Lung (tissue), 12 donors: ENCODE measurements around the gene CEP290. TPM values are rescaled to one million over a fixed set of nuclear protein-coding genes. Genes with fewer than 3 reads are reported as not detected.
"Not testable (repeated sequence)": the region's sequence is repeated elsewhere in the genome, so short reads cannot be mapped to it uniquely, and the experiment has no call there.

Experiments used
- ATAC-seq: fragments of 200-7000 bp; cut with Tn5 transposase; one replicate; pipeline ENCODE4 v1.9.1; 2020; ENCODE audit warnings: moderate number of reproducible peaks; ENCODE audit not compliant: insufficient read depth, low FRiP score
- DNase-seq, 3 donors: peaks; one replicate each; pipeline ENCODE4 v3.0.0-alpha.2; 2013 to 2017
- H3K27ac ChIP-seq, 2 donors: one replicate each; pipeline ENCODE4 v1.5.1; 2013; ENCODE audit warnings: mild to moderate bottlenecking in 2 of 2, moderate library complexity in 2 of 2, control low read depth in 1 of 2, inconsistent platforms in 1 of 2, low read depth in 1 of 2, low read length in 1 of 2
- H3K27me3 ChIP-seq, 3 donors: one replicate each; pipeline ENCODE4 v1.5.1; 2013; ENCODE audit warnings: low read length in 2 of 3; ENCODE audit not compliant: control insufficient read depth in 3 of 3, insufficient read depth in 3 of 3
- H3K36me3 ChIP-seq, 4 donors: one replicate each; pipeline ENCODE4 v1.5.1; 2013; ENCODE audit warnings: low read length in 4 of 4, mild to moderate bottlenecking in 1 of 4, moderate library complexity in 1 of 4; ENCODE audit not compliant: control insufficient read depth in 4 of 4, insufficient read depth in 4 of 4
- H3K4me1 ChIP-seq, 5 donors: one replicate each; pipeline ENCODE4 v1.5.1; 2013; ENCODE audit warnings: low read length in 5 of 5, mild to moderate bottlenecking in 2 of 5, moderate library complexity in 1 of 5; ENCODE audit not compliant: control insufficient read depth in 5 of 5, insufficient read depth in 5 of 5
- H3K4me3 ChIP-seq: one replicate; pipeline ENCODE4 v1.5.1; 2013; ENCODE audit warnings: mild to moderate bottlenecking, control low read depth, moderate library complexity
- H3K9ac ChIP-seq, 2 donors: one replicate each; pipeline ENCODE4 v1.5.1; 2013; ENCODE audit warnings: low read length in 2 of 2, control low read depth in 1 of 2; ENCODE audit not compliant: insufficient read depth in 1 of 2
- H3K9me3 ChIP-seq, 4 donors: one replicate each; pipeline ENCODE4 v1.5.1; 2013; ENCODE audit warnings: low read length in 3 of 4, mild to moderate bottlenecking in 1 of 4, moderate library complexity in 1 of 4; ENCODE audit not compliant: control insufficient read depth in 4 of 4, insufficient read depth in 3 of 4
- WGBS, 2 donors: extraction: QIAGEN DNeasy Blood & Tissue Kit; methylation state at CpG; one replicate each; pipeline ENCODE4 v1.1.7; 2013; 5-methylcytosine and 5-hydroxymethylcytosine counted together
- polyA plus RNA-seq, 2 donors: library from polyadenylated mRNA; stranded (reverse); fragments of 200-250 nt; gene quantifications; one replicate each; pipeline ENCODE4 v1.2.1, GENCODE V29; 2013
- total RNA-seq, 2 donors: library from RNA; depleted of rRNA in 1 of 2; stranded (reverse); fragments of >200 nt in 1 of 2; gene quantifications; one replicate each; pipeline ENCODE4 v1.2.1, GENCODE V29; 2014 to 2021
- TF ChIP-seq, protein P1 (sequence below): IDR thresholded peaks from 2 replicates; pipeline ENCODE4 v1.5.1; 2012; ENCODE audit warnings: mild to moderate bottlenecking; ENCODE audit errors: control extremely low read depth, extremely low read depth
- donor health status: control.
- donor health status: control.
- donor health status: Bipolar disorder and iron deficiency.
- donor health status: healthy.
- donor health status: DM: yes; HTN: yes; CAD: no.

The CEP290 gene
- total and polyA plus RNA-seq, 4 donors = 4.2 to 45.0 (median 10.0) TPM

DNA sequence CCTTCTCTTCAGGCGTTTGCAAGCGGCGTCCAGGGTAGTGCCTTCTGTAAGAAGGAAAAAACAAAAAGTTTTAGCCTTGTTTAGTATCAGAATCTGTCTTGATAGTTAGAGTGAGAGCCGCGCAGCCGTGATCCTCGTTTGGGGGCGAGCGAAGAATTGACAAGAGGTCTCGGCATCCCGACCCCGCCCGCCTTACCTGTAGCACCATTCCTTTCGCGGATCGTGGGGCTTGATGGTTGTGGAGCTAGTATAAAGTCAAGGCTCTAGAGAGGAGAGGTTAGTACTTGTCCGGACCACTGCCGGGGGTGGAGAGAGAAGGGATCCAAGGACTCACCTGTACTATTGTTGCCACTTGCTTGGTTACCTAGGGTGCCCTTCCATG, 713 bp upstream of the CEP290 start:
- TF ChIP-seq, protein P1, sequence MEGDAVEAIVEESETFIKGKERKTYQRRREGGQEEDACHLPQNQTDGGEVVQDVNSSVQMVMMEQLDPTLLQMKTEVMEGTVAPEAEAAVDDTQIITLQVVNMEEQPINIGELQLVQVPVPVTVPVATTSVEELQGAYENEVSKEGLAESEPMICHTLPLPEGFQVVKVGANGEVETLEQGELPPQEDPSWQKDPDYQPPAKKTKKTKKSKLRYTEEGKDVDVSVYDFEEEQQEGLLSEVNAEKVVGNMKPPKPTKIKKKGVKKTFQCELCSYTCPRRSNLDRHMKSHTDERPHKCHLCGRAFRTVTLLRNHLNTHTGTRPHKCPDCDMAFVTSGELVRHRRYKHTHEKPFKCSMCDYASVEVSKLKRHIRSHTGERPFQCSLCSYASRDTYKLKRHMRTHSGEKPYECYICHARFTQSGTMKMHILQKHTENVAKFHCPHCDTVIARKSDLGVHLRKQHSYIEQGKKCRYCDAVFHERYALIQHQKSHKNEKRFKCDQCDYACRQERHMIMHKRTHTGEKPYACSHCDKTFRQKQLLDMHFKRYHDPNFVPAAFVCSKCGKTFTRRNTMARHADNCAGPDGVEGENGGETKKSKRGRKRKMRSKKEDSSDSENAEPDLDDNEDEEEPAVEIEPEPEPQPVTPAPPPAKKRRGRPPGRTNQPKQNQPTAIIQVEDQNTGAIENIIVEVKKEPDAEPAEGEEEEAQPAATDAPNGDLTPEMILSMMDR = no peak
- peak overlapping the region; percentile 29 to 86 for H3K27ac ChIP-seq
- no peak for ATAC-seq
- H3K36me3 ChIP-seq = peaks cover 1 to 3% (median 2%) of the 10 kb centered on the region in 4 donors
- H3K9ac ChIP-seq = peak overlapping the region; percentile 44 to 92
- no peaks in the 10 kb centered on the region for H3K27me3 ChIP-seq
- H3K4me3 ChIP-seq = peak overlapping the region; percentile 86
- peak in 1 of 3 donors; percentile 17 for DNase-seq
- peaks cover 0 to 11% (median 3%) of the 10 kb centered on the region in 5 donors for H3K4me1 ChIP-seq
- H3K9me3 ChIP-seq = no peaks in the 10 kb centered on the region
- WGBS, 2 donors = 1% methylated on average over 18 of the region's 18 CpGs

DNA sequence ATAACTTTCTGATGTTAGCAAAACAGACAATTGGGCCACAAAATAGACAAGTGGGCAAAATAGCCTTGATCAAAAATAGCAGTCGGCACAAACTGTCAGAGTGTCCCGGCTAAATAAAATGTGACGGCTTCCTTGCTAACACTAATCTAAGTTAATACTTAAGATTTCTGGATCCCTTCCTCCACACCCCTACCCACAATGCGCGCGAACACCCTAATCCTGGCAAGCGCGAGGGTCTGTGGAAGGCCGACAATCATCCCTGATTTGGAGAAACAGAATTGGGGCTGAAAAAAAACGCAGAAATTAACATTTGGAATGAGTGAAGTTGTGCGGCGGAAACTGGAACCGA, 489 bp downstream of the CEP290 start:
- Histone ChIP-seq H3K27ac (peak overlapping the region; percentile 38 to 76), H3K9me3 (no peaks in the 10 kb centered on the region), H3K36me3 (peaks cover 1 to 7% (median 3%) of the 10 kb centered on the region in 4 donors), H3K4me1 (peaks cover 0 to 11% (median 3%) of the 10 kb centered on the region in 5 donors), H3K9ac (peak overlapping the region; percentile 52 to 76), H3K4me3 (peak overlapping the region; percentile 62), H3K27me3 (no peaks in the 10 kb centered on the region)
- TF ChIP-seq, protein P1 = no peak
- 6 to 12% methylated on average over 13 of the region's 13 CpGs for WGBS, 2 donors
- DNase-seq = no peak
- peak; percentile 1 for ATAC-seq

DNA sequence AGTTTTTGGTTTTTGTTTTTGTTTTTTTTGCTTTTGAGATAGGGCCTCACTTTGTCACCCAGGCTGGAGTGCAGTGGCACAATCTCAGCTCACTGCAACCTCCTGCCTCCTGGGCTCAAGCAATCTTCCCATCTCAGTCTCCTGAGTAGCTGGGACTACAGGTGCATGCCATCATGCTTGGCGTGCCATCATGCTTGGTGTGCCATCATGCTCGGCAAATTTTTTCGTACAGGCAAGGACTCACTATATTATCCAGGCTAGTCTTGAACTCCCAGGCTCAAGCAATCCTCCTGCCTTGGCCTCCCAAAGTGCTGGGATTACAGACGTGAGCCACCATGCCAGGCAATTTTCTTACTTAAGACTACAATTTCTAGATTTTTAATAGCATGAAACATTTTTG, 2.2 kb downstream of the CEP290 start:
- not testable (repeated sequence) for H3K27me3 ChIP-seq, H3K36me3 ChIP-seq, ATAC-seq, DNase-seq, H3K4me3 ChIP-seq, H3K9me3 ChIP-seq, H3K9ac ChIP-seq, H3K27ac ChIP-seq
- H3K4me1 ChIP-seq = peaks cover 0 to 11% (median 3%) of the 10 kb centered on the region in 5 donors
- 97% methylated on average over 4 of the region's 4 CpGs for WGBS, 2 donors

DNA sequence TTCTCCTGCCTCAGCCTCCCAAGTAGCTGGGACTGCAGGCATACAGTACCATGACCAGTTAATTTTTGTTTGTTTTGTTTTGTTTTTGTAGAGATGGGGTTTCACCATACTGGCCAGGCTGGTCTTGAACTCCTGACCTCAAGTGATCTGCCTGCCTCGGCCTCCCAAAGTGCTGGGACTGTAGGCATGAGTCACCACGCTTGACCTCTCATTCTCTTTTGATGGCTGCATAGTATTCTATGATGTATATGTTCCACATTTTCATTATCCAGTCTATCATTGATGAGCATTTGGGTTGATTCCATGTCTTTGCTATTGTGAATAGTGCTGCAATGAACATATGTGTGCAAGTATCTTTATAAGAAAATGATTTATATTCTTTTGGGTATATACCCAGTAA, 8.7 kb downstream of the CEP290 start:
- 98% methylated on average over 2 of the region's 2 CpGs for WGBS, 2 donors
- H3K27ac ChIP-seq, H3K9ac ChIP-seq, H3K27me3 ChIP-seq, H3K4me1 ChIP-seq, H3K4me3 ChIP-seq, H3K9me3 ChIP-seq, ATAC-seq, DNase-seq: not testable (repeated sequence)
- peaks cover 0 to 12% (median 3%) of the 10 kb centered on the region in 4 donors for H3K36me3 ChIP-seq

DNA sequence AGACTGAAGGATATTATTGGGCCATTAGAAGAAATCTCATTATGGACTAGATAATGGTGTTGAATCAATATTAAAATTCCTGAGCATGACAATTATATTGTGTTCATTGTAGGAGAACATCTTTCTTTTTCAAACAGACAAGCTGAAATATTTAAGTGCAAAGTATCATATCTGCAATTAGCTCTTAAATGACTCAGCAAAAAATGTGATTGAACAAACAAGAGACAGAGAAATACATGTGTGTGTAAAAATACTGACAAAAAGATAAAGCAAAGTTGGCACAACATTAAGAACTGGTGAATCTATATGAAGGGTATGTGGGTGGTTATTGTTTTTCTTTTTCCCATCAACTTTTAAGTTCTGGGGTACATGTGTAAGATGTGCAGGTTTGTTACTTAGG, 9.5 kb downstream of the CEP290 start:
- Histone ChIP-seq H3K9ac (no peak overlapping the region), H3K27me3 (no peaks in the 10 kb centered on the region), H3K4me3 (no peak overlapping the region), H3K4me1 (no peaks in the 10 kb centered on the region), H3K36me3 (peaks cover 0 to 13% (median 5%) of the 10 kb centered on the region in 4 donors), H3K9me3 (no peaks in the 10 kb centered on the region), H3K27ac (no peak overlapping the region)
- ATAC-seq = no peak
- TF ChIP-seq, protein P1 = no peak
- DNase-seq = no peak
